Neural crest cell (in vitro differentiated cells): ENCODE data around the gene C1orf56. TPM values are rescaled to one million over a fixed set of nuclear protein-coding genes. Genes with fewer than 3 reads are reported as not detected.

Source experiments
- DNase-seq: peaks from one replicate; pipeline ENCODE4 v3.0.0; 2021; ENCODE audit warnings: low read depth, mixed read lengths, low spot score
- H3K27ac Mint-ChIP-seq: one replicate; pipeline ENCODE4 v1.8.0; 2021; ENCODE audit warnings: mild to moderate bottlenecking, mixed read lengths; ENCODE audit not compliant: unreplicated experiment
- H3K27me3 Mint-ChIP-seq: 2 replicates; pipeline ENCODE4 v1.8.0; 2021; ENCODE audit warnings: low read depth, mild to moderate bottlenecking, mixed read lengths
- H3K36me3 Mint-ChIP-seq: 2 replicates; pipeline ENCODE4 v1.8.0; 2021; ENCODE audit warnings: low read depth, mild to moderate bottlenecking, mixed read lengths
- H3K4me1 Mint-ChIP-seq: 2 replicates; pipeline ENCODE4 v1.8.0; 2021; ENCODE audit warnings: mixed read lengths
- H3K4me3 Mint-ChIP-seq: one replicate; pipeline ENCODE4 v1.8.0; 2021; ENCODE audit warnings: mild to moderate bottlenecking, mixed read lengths
- H3K9me3 Mint-ChIP-seq: 2 replicates; pipeline ENCODE4 v1.8.0; 2021; ENCODE audit warnings: mixed read lengths
- CTCF ChIP-seq: fragments of 200-600 bp; sonication (generic); conservative IDR thresholded peaks from 2 replicates; pipeline ENCODE4 v1.5.0; 2021; ENCODE audit warnings: antibody characterized with exemption, mild to moderate bottlenecking
- total RNA-seq: library from RNA; stranded (reverse); gene quantifications from 2 replicates; pipeline ENCODE4 v1.2.1, GENCODE V29; 2021

Gene C1orf56
- total RNA-seq, 1 donor from 2014 or later: 6.3 TPM

- peak overlapping the region; percentile 95 for H3K4me3 Mint-ChIP-seq
- no peak for TF ChIP-seq CTCF
- peaks cover 64% of the 10 kb centered on the region for H3K4me1 Mint-ChIP-seq
- no peaks in the 10 kb centered on the region for H3K36me3 Mint-ChIP-seq
- no peaks in the 10 kb centered on the region for H3K9me3 Mint-ChIP-seq
- DNase-seq: no peak
- no peak overlapping the region for H3K27ac Mint-ChIP-seq
- no peaks in the 10 kb centered on the region for H3K27me3 Mint-ChIP-seq
Observed at GRCh38 chr1:151010346-151010726, 37.2 kb upstream of the C1orf56 start.

GRCh38 chr1:151011154-151011850 is 36.2 kb upstream of the C1orf56 start:
- H3K27ac Mint-ChIP-seq: no peak overlapping the region
- H3K9me3 Mint-ChIP-seq: no peaks in the 10 kb centered on the region
- no peak for DNase-seq
- no peak for TF ChIP-seq CTCF
- H3K4me3 Mint-ChIP-seq: peak overlapping the region; percentile 72
- peaks cover 55% of the 10 kb centered on the region for H3K4me1 Mint-ChIP-seq
- no peaks in the 10 kb centered on the region for H3K36me3 Mint-ChIP-seq
- H3K27me3 Mint-ChIP-seq: no peaks in the 10 kb centered on the region

GRCh38 chr1:151012684-151013471 is 34.7 kb upstream of the C1orf56 start:
- H3K27me3 Mint-ChIP-seq: no peaks in the 10 kb centered on the region
- H3K9me3 Mint-ChIP-seq: no peaks in the 10 kb centered on the region
- no peak for DNase-seq
- TF ChIP-seq CTCF: no peak
- no peaks in the 10 kb centered on the region for H3K36me3 Mint-ChIP-seq
- peak overlapping the region; percentile 13 for H3K4me3 Mint-ChIP-seq
- peaks cover 39% of the 10 kb centered on the region for H3K4me1 Mint-ChIP-seq
- no peak overlapping the region for H3K27ac Mint-ChIP-seq

GRCh38 chr1:151013518-151013917 is 34.0 kb upstream of the C1orf56 start:
- Mint-ChIP-seq H3K27me3 (no peaks in the 10 kb centered on the region), H3K27ac (peak overlapping the region; percentile 11), H3K4me3 (peak overlapping the region; percentile 13), H3K9me3 (no peaks in the 10 kb centered on the region), H3K36me3 (no peaks in the 10 kb centered on the region), H3K4me1 (peaks cover 33% of the 10 kb centered on the region)
- no peak for DNase-seq
- no peak for TF ChIP-seq CTCF

- no peak overlapping the region for H3K4me3 Mint-ChIP-seq
- H3K9me3 Mint-ChIP-seq: no peaks in the 10 kb centered on the region
- peak; percentile 76 for TF ChIP-seq CTCF
Observed at GRCh38 chr1:151024540-151025146, 22.9 kb upstream of the C1orf56 start.

More at GRCh38 chr1:151024540-151025146, 22.9 kb upstream of the C1orf56 start:
- Mint-ChIP-seq H3K27me3 (no peaks in the 10 kb centered on the region), H3K36me3 (no peaks in the 10 kb centered on the region), H3K27ac (no peak overlapping the region), H3K4me1 (peaks cover 3% of the 10 kb centered on the region)
- DNase-seq: peak; percentile 78
